ENCODE measurements around the gene ACAP1. TPM values are rescaled to one million over a fixed set of nuclear protein-coding genes. Genes with fewer than 3 reads are reported as not detected.

The ACAP1 gene
- polyA plus RNA-seq, 1 donor (not counting 4 experiments of a cell fraction or from before 2014, with no cell fraction given): 1.7 TPM

DNA sequence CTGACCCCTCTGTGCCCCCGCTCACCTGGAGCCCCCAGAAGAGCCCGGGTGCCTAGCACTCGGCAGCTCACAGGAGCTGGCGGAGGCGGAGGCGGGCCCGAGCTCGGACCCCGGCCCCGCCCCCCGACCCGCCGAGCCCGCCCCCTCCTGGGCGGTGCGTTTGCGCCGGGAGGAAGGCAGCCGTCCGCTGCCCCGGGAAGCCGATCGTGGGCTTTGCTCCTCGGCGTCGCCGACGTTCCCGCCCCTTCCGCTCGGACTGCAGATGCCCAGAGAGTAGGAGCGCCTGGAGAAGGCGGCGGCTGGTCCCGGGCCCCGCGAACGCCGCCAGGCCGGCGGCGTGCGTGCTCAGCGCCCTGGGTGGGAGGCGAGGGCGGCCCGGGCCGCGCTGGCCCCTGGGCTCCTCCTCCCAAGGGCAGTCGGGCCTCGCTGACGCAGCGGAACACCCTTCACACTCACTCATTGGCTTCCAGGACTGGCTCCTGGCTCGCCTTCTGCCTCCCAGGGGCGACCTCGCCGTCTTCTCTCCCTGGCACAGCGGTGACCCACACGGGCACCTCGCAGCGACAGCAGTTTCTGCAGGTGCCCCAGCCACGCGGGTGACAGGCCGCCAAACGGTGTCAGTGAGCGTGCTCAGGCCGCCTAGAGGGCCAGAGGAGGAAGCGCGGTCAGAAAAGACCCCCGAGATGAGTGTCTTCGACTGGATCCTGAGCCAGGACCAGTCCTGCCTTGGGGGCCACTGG lies 58.3 kb downstream of the ACAP1 start, which contains the start of gene PLSCR3:
PLSCR3 (minus strand) TSS at position 74 of the 740 bp plus-strand sequence. CDS start 415 bp downstream, outside the sequence.
- Histone ChIP-seq H3K9me1 (ENCODE audit: control insufficient read depth, extremely low read depth, insufficient read depth, low read length) (peaks cover under 1% of the 10 kb centered on the region), H3K79me2 (ENCODE audit: control insufficient read depth, insufficient read depth, low read length) (peaks cover 27% of the 10 kb centered on the region), H3K4me2 (ENCODE audit: control insufficient read depth, extremely low read depth, insufficient read depth, low read depth, low read length) (peak within 1 kb of the TSS; percentile 84), H3K27ac (ENCODE audit: control insufficient read depth, insufficient read depth, low read length) (peak within 1 kb of the TSS; percentile 69), H3K27me3 (ENCODE audit: control insufficient read depth, extremely low read depth, insufficient read depth, low read length) (no peaks in the 10 kb centered on the region), H3K36me3 (ENCODE audit: control insufficient read depth in 2 of 2, extremely low read depth in 1 of 2, insufficient read depth in 2 of 2, low read length in 2 of 2) (peaks cover 16 to 31% of the 10 kb centered on the region in 2 experiments), H3K4me3 (ENCODE audit: control insufficient read depth in 2 of 3, extremely low read depth in 1 of 3, insufficient read depth in 2 of 3, low read depth in 1 of 3, low read length in 3 of 3) (peak within 1 kb of the TSS; percentile 83 to 90 (median 89)), H4K20me1 (ENCODE audit: control insufficient read depth, extremely low read depth, insufficient read depth, low read length) (no peaks in the 10 kb centered on the region), H3K9ac (ENCODE audit: control insufficient read depth, extremely low read depth, insufficient read depth, low read length) (peak within 1 kb of the TSS; percentile 80), H2AFZ (ENCODE audit: control insufficient read depth, low read length) (peak within 1 kb of the TSS; percentile 66), H3K9me3 (ENCODE audit: control insufficient read depth, low read depth, low read length) (no peaks in the 10 kb centered on the region), H3K4me1 (ENCODE audit: control insufficient read depth, extremely low read depth, insufficient read depth, low read length) (peaks cover 11% of the 10 kb centered on the region)
- DNase-seq (ENCODE audit: low read depth, low spot score) (no peak), FAIRE-seq (peak; percentile 60)
- dilution Hi-C loops (cut with MboI; ENCODE audit: extremely low pct_ligation_motif_present, low sequenced_read_pairs): no loop called here
- peak; percentile 10 to 49 (median 15) for TF ChIP-seq CTCF (optimal IDR thresholded peaks at IDR 0.05 in 1 of 3, IDR thresholded peaks at IDR 0.05 in 1 of 3, conservative IDR thresholded peaks at IDR 0.05 in 1 of 3; ENCODE audit: extremely low read depth in 1 of 3, insufficient read depth in 2 of 3, low read length in 3 of 3)
- no peak for TF ChIP-seq EZH2 (IDR thresholded peaks at IDR 0.05; ENCODE audit: low read length)

DNA sequence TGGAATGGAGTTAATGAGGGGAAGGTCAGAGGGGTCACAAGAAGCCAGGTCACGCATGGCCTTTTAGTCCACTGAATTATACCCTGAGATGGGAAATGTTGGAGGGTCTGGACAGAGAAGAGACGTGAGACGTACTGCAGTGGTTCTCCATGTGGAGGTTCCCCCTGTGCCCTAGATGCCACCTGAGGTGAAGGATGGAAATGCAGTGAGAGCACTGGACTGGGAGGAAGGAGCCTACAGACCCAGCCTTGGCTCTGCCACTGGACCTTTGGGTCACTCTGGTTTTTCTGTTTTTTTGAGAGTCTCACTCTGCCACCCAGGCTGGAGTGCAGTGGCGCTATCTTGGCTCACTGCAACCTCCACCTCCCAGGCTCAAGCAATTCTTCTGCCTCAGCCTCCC lies 59.8 kb downstream of the ACAP1 start:
- dilution Hi-C loops (cut with MboI; ENCODE audit: extremely low pct_ligation_motif_present, low sequenced_read_pairs): no loop called here

More for the DNA sequence above, 59.8 kb downstream of the ACAP1 start:
- TF ChIP-seq EZH2 (IDR thresholded peaks at IDR 0.05; ENCODE audit: low read length) (no peak), CTCF (optimal IDR thresholded peaks at IDR 0.05 in 1 of 3, IDR thresholded peaks at IDR 0.05 in 1 of 3, conservative IDR thresholded peaks at IDR 0.05 in 1 of 3; ENCODE audit: extremely low read depth in 1 of 3, insufficient read depth in 2 of 3, low read length in 3 of 3) (no peak)
- H3K36me3 ChIP-seq (ENCODE audit: control insufficient read depth in 2 of 2, extremely low read depth in 1 of 2, insufficient read depth in 2 of 2, low read length in 2 of 2): peaks cover 7 to 16% of the 10 kb centered on the region in 2 experiments
- H3K4me2 ChIP-seq (ENCODE audit: control insufficient read depth, extremely low read depth, insufficient read depth, low read depth, low read length): no peak overlapping the region
- H3K9me1 ChIP-seq (ENCODE audit: control insufficient read depth, extremely low read depth, insufficient read depth, low read length): peaks cover 3% of the 10 kb centered on the region
- H3K4me1 ChIP-seq (ENCODE audit: control insufficient read depth, extremely low read depth, insufficient read depth, low read length): peaks cover 11% of the 10 kb centered on the region
- no peaks in the 10 kb centered on the region for H3K9me3 ChIP-seq (ENCODE audit: control insufficient read depth, low read depth, low read length)
- H3K4me3 ChIP-seq (ENCODE audit: control insufficient read depth in 2 of 3, extremely low read depth in 1 of 3, insufficient read depth in 2 of 3, low read depth in 1 of 3, low read length in 3 of 3): no peak overlapping the region
- no peak overlapping the region for H3K27ac ChIP-seq (ENCODE audit: control insufficient read depth, insufficient read depth, low read length)
- H3K27me3 ChIP-seq (ENCODE audit: control insufficient read depth, extremely low read depth, insufficient read depth, low read length): no peaks in the 10 kb centered on the region
- H3K79me2 ChIP-seq (ENCODE audit: control insufficient read depth, insufficient read depth, low read length): peaks cover 19% of the 10 kb centered on the region
- FAIRE-seq (no peak), DNase-seq (ENCODE audit: low read depth, low spot score) (no peak)
- H2AFZ ChIP-seq (ENCODE audit: control insufficient read depth, low read length): no peak overlapping the region
- H4K20me1 ChIP-seq (ENCODE audit: control insufficient read depth, extremely low read depth, insufficient read depth, low read length): no peaks in the 10 kb centered on the region
- no peak overlapping the region for H3K9ac ChIP-seq (ENCODE audit: control insufficient read depth, extremely low read depth, insufficient read depth, low read length)
